HG03045 (cell line): ENCODE measurements around the gene LRRTM4.
"Not testable (repeated sequence)": the region's sequence is repeated elsewhere in the genome, so short reads cannot be mapped to it uniquely, and the experiment has no call there.

Experiments used
- ATAC-seq: cut with Tn5 transposase; IDR thresholded peaks from one replicate; pipeline ENCODE4 v1.9.1; 2021; ENCODE audit warnings: mild to moderate bottlenecking, moderate library complexity; ENCODE audit not compliant: unreplicated experiment

The LRRTM4 gene

GRCh38 chr2:76808732-76809131 lies 713.4 kb downstream of the LRRTM4 start:
- no peak for ATAC-seq

DNA sequence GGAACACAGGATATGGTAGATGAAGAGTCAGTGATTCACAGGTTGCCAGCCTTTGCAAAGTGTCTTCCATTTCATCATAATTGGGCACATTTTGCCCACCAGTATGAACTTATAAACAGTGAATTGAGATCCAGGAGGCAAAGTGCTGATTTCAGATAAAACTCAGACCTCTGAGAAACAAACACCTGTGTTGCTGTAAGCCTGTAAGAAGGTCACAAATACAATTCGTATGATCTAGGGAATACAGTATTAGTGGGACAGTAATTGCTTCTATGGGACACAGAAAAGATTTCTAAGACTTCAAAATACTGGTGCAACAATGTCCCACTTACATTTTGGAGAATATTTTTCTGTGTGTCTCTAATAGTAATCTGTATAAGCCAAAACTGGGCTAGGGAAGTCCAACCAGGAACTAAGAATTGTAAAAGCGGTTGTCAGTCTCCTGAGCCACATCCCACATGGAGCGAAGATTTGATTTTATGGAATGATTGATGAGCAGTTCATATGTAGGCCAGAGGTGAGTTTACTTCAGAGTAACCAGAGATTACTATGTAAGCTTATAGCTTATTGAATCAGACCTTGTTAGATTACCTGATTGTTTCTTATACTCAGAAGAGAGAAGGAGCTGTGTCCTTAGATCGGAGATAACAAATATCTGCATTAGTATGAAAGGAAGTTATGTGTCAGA lies 728.4 kb downstream of the LRRTM4 start:
- no peak for ATAC-seq

DNA sequence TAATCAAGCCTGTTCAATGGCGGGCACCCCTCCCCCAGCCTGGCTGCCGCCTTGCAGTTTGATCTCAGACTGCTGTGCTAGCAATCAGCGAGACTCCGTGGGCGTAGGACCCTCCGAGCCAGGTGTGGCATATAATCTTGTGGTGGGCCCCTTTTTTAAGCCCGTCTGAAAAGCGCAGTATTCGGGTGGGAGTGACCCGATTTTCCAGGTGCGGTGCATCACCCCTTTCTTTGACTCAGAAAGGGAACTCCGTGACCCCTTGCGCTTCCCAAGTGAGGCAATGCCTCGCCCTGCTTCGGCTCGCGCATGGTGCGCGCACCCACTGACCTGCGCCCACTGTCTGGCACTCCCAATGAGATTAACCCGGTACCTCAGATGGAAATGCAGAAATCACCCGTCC lies 740.9 kb downstream of the LRRTM4 start:
- ATAC-seq = not testable (repeated sequence)

DNA sequence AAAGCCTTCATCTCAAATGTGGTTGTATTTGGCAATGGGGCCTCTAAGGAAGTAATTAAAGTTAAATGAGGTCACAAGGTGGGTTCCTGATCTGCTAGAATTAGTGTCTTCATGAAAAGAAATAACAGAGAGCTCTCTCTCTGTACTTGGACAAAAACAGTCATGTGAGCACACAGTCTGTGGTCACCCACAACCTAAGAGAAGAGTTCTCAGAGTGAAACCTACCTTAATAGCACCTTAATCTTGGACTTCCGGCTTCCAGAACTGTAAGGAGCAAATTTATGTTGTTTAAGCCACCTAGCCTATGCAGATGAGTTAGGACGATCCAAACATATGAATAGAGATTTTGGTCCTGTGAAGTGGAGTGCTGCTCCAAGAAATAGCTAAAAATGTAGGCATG lies 758.9 kb downstream of the LRRTM4 start:
- ATAC-seq = no peak

DNA sequence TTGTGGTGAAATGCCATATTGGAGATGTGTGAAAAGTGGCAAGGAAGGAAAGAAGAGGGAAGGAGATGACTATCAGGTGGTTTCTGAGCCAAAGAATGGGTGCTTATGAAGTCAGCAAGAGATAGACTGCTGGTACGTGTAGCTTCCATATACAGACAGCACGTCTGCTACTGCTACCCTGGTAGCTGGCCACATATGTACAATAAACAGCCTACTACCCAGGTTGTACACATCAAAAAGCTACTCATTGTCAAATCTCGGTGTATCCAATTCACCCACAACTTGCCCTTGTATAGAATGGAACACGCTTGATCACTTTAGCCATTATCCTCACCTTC lies 761.8 kb downstream of the LRRTM4 start:
- ATAC-seq = no peak

- ATAC-seq = no peak
Measured at GRCh38 chr2:76759634-76760366, 762.4 kb downstream of the LRRTM4 start.

DNA sequence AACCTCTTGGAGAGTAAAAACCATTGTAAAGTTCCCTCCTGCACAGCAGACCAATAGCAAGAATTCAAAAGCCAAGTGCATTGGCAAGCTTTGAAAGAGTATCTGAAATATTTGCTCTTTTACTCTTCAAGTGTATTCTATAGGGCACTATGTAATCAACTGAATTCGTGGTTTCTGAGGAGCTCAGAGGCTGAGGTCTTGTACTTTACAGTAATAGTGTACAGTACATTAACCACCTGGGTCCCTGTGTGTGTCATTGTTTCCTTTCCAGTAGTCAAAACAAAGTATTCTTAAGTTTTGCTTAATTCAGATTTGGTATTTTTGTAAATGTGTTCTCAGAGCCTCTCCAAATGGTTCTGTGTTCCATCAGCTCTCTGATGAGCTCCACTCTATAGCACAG lies 769.7 kb downstream of the LRRTM4 start:
- no peak for ATAC-seq

DNA sequence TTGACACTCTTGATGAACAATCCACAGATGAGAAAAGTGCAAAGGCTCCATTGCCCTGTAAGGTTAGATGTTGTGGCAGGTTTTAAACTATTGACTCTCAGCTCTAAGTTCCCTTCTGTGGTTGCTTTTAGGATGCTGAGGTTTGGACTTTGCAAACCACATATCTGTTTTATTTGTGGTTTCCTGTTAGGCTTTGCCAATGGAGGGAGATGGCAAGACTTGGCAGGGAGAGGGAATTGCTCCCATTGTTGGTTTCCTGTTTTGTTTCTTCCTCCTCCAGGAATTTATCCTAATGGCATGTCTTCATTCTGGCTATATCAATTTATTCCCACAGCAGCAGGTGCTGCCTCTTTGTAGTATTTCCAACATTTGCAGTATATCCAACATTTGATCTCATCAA lies 772.3 kb downstream of the LRRTM4 start:
- no peak for ATAC-seq

DNA sequence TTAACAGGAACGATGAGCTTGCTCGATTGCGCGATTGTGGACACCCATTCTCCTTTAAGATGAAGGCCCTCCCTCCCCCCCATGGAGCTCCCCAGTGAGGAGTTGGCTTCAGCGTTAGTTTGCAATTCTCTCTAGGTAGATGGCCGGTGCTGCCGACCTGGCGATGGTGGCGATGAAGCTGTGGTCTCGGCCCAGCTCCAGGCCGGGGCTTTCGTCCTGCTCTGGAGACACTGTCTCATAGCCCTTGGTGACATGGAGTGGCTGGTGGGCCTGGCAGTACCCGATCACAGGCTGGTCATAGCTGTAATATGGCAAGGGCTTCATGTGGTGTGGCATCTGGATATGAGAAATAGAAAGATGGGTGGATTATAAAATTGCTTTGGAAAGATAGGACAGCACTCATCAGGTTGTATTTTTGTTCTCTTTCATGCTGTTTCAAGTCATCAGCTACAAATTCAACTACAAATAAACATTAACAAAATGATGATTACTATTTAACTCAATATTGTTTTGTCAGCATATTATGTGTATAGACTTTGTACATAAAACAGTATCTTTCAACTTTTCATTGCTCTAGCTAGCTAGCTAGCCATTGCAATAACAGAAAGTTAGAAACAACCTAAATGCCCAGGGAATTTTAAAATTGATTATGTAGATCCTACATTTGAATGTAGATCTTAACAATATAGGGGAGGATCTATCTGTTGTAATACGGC lies 773.4 kb downstream of the LRRTM4 start:
- no peak for ATAC-seq

GRCh38 chr2:76745605-76746004 lies 776.6 kb downstream of the LRRTM4 start:
- ATAC-seq = no peak

- ATAC-seq = no peak
Measured at GRCh38 chr2:76737607-76738006, 784.6 kb downstream of the LRRTM4 start.

GRCh38 chr2:76733736-76734135 lies 788.4 kb downstream of the LRRTM4 start:
- ATAC-seq = no peak

DNA sequence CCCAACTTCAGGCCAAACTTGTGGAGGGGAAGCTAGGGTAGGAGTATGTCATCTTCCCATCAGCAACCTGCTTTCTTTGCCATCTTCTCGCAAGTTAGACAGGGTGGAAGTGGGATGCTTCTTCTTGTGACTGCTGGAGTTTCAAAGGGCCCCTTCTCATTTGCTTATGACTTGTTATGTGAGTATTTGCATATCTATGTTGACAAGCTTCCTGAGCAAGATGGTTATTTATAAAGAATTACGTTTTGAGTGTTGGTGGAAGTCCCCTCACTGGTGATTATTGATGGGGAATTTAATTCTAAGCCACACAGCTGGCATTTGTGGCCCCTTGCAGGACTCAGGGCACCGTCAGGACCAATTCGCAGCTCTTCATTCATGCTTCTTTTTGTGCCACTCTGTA lies 791.0 kb downstream of the LRRTM4 start:
- ATAC-seq = no peak

DNA sequence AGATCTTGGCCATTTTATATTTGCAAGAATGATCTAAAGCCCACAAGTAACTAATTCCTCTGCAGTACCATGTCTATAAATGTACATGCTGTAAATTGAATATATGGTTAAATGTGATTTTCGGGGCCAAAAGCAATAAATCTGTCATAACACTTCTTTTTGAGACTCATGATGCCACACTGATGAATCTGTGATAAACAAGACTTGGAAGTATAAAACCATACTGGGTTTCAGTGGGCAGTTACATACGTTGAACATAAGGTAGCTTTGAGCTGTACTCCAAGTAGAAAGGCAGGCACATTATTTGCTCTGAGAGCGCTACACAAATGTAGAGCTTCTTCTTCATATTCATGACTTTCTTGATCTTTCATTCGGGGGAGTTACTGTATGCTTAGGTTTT lies 792.2 kb downstream of the LRRTM4 start:
- ATAC-seq = no peak

- no peak for ATAC-seq
Measured at GRCh38 chr2:76721226-76721625, 801.0 kb downstream of the LRRTM4 start.

DNA sequence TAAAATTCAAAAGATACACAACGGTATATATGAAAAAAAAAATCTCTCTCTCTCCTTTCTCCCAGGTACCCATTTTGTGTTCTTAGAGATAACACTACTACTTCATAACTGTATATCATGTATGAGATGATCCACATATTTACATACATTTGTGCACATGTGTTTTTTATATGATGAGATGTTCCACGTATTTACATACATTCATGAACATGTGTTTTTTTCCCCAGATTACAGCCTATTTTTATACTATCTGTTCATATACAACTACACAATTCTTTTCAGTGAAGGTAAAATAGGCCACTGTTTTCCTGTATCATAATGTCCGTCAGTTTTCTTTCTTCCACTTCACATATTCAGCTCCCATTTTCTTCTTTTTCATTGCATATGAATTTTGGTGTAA lies 808.9 kb downstream of the LRRTM4 start:
- no peak for ATAC-seq

DNA sequence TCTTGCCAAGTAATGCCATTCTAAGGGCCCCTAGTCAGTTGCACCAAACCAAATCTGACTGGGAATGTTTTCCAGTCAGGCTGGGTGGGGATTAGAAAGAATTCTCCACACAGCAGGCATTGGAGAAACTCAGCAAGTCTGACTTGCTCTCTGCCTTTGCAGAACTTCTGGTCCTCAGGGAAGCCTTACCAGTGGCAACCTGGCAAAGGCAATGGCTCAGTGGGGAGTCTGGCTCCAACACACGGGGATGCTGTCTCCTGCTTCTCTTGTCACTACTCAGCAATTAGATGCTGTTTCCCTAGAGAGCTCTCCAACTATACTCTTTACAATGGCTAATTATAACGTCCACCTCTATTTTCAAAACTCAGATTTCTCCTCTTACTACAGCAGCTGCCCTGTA lies 810.7 kb downstream of the LRRTM4 start:
- no peak for ATAC-seq

- ATAC-seq = no peak
Measured at GRCh38 chr2:76700894-76701293, 821.3 kb downstream of the LRRTM4 start.

GRCh38 chr2:76697998-76698713 lies 824.0 kb downstream of the LRRTM4 start:
- ATAC-seq = not testable (repeated sequence)
